MM.1S (cell line): Measurements from ENCODE around the gene PSORS1C2.

Experiments used
- DNase-seq: peaks from one replicate; pipeline ENCODE4 v3.0.0-alpha.2; 2015
- H2AFZ ChIP-seq: fragments of 300-600 bp; sonication (generic); 2 replicates; pipeline ENCODE4 v1.6.0; 2016; ENCODE audit warnings: antibody characterized with exemption, low read length
- H3F3A ChIP-seq: fragments of 300-600 bp; sonication (generic); 2 replicates; pipeline ENCODE4 v1.6.1; 2016; ENCODE audit warnings: mild to moderate bottlenecking, antibody characterized with exemption, low read length, moderate library complexity, mixed read lengths; ENCODE audit not compliant: insufficient read depth
- H3K27ac ChIP-seq: fragments of 300-600 bp; sonication (generic); 2 replicates; pipeline ENCODE4 v1.5.1; 2016; ENCODE audit warnings: mild to moderate bottlenecking, low read length
- H3K27me3 ChIP-seq: fragments of 300-600 bp; sonication (generic); replicated peaks from 2 replicates; pipeline ENCODE4 v1.6.0; 2016; ENCODE audit warnings: low read length; ENCODE audit not compliant: insufficient read depth
- H3K36me3 ChIP-seq: fragments of 300-600 bp; sonication (generic); replicated peaks from 2 replicates; pipeline ENCODE4 v1.6.1; 2016; ENCODE audit warnings: mild to moderate bottlenecking, low read length, mixed read lengths; ENCODE audit not compliant: insufficient read depth
- H3K4me1 ChIP-seq: fragments of 300-600 bp; sonication (generic); 2 replicates; pipeline ENCODE4 v1.6.1; 2016; ENCODE audit warnings: low read length, mixed read lengths
- H3K4me2 ChIP-seq: fragments of 300-600 bp; sonication (generic); 2 replicates; pipeline ENCODE4 v1.6.0; 2016; ENCODE audit warnings: low read depth, low read length
- H3K4me3 ChIP-seq: fragments of 300-600 bp; sonication (generic); 2 replicates; pipeline ENCODE4 v1.5.1; 2016; ENCODE audit warnings: low read length, mixed read lengths
- H3K79me2 ChIP-seq: fragments of 300-600 bp; sonication (generic); 2 replicates; pipeline ENCODE4 v1.6.1; 2016; ENCODE audit warnings: mixed run types, low read length, mixed read lengths
- H3K9ac ChIP-seq: fragments of 300-600 bp; sonication (generic); 2 replicates; pipeline ENCODE4 v1.6.1; 2016; ENCODE audit warnings: low read length, mixed read lengths
- H3K9me2 ChIP-seq: fragments of 300-600 bp; sonication (generic); replicated peaks from 2 replicates; pipeline ENCODE4 v1.6.1; 2016; ENCODE audit warnings: mild to moderate bottlenecking, low read length, mixed read lengths; ENCODE audit not compliant: insufficient read depth
- H3K9me3 ChIP-seq: fragments of 300-600 bp; sonication (generic); replicated peaks from 2 replicates; pipeline ENCODE4 v1.6.1; 2016; ENCODE audit warnings: mild to moderate bottlenecking, low read length, mixed read lengths; ENCODE audit not compliant: insufficient read depth
- H4K20me1 ChIP-seq: fragments of 300-600 bp; sonication (generic); 2 replicates; pipeline ENCODE4 v1.6.1; 2016; ENCODE audit warnings: mild to moderate bottlenecking, low read length, moderate library complexity, mixed read lengths; ENCODE audit not compliant: insufficient read depth
- EZH2 ChIP-seq: fragments of 300-600 bp; sonication (generic); optimal IDR thresholded peaks from 2 replicates; pipeline ENCODE3; 2017; ENCODE audit warnings: low read depth, mild to moderate bottlenecking, antibody characterized with exemption, low read length, mixed read lengths
- EZH2phosphoT487 ChIP-seq: fragments of 300-600 bp; sonication (generic); IDR thresholded peaks from 2 replicates; pipeline ENCODE4 v1.6.1; 2018; ENCODE audit warnings: antibody characterized with exemption, low read length
- TF ChIP-seq, protein P1 (sequence below): fragments of 300-600 bp; sonication (generic); IDR thresholded peaks from 2 replicates; pipeline ENCODE4 v1.5.1; 2016; ENCODE audit warnings: antibody characterized with exemption, low read length, mixed read lengths

The PSORS1C2 gene

GRCh38 chr6:31116661-31117385 lies 22.0 kb downstream of the PSORS1C2 start:
- Histone ChIP-seq H4K20me1 (no peaks in the 10 kb centered on the region), H3K9me2 (no peaks in the 10 kb centered on the region), H2AFZ (no peak overlapping the region), H3K27ac (no peak overlapping the region), H3K9me3 (no peaks in the 10 kb centered on the region), H3K27me3 (peaks cover 76% of the 10 kb centered on the region), H3K36me3 (no peaks in the 10 kb centered on the region), H3F3A (no peaks in the 10 kb centered on the region), H3K4me2 (no peak overlapping the region), H3K9ac (no peak overlapping the region), H3K4me3 (no peak overlapping the region), H3K79me2 (no peaks in the 10 kb centered on the region), H3K4me1 (no peaks in the 10 kb centered on the region)
- no peak for DNase-seq
- TF ChIP-seq EZH2phosphoT487: no peak
- TF ChIP-seq, protein P1, sequence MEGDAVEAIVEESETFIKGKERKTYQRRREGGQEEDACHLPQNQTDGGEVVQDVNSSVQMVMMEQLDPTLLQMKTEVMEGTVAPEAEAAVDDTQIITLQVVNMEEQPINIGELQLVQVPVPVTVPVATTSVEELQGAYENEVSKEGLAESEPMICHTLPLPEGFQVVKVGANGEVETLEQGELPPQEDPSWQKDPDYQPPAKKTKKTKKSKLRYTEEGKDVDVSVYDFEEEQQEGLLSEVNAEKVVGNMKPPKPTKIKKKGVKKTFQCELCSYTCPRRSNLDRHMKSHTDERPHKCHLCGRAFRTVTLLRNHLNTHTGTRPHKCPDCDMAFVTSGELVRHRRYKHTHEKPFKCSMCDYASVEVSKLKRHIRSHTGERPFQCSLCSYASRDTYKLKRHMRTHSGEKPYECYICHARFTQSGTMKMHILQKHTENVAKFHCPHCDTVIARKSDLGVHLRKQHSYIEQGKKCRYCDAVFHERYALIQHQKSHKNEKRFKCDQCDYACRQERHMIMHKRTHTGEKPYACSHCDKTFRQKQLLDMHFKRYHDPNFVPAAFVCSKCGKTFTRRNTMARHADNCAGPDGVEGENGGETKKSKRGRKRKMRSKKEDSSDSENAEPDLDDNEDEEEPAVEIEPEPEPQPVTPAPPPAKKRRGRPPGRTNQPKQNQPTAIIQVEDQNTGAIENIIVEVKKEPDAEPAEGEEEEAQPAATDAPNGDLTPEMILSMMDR: no peak
- no peak for TF ChIP-seq EZH2

- Histone ChIP-seq H2AFZ (no peak overlapping the region), H3K27me3 (peaks cover 76% of the 10 kb centered on the region), H3K4me2 (no peak overlapping the region), H4K20me1 (no peaks in the 10 kb centered on the region), H3K9ac (no peak overlapping the region), H3K9me2 (no peaks in the 10 kb centered on the region), H3F3A (no peaks in the 10 kb centered on the region), H3K79me2 (no peaks in the 10 kb centered on the region), H3K4me3 (no peak overlapping the region), H3K4me1 (no peaks in the 10 kb centered on the region), H3K36me3 (no peaks in the 10 kb centered on the region), H3K9me3 (no peaks in the 10 kb centered on the region), H3K27ac (no peak overlapping the region)
- TF ChIP-seq EZH2 (no peak), EZH2phosphoT487 (no peak)
- TF ChIP-seq, protein P1: no peak
- no peak for DNase-seq
Measured at GRCh38 chr6:31115941-31116560, 22.8 kb downstream of the PSORS1C2 start.

DNA sequence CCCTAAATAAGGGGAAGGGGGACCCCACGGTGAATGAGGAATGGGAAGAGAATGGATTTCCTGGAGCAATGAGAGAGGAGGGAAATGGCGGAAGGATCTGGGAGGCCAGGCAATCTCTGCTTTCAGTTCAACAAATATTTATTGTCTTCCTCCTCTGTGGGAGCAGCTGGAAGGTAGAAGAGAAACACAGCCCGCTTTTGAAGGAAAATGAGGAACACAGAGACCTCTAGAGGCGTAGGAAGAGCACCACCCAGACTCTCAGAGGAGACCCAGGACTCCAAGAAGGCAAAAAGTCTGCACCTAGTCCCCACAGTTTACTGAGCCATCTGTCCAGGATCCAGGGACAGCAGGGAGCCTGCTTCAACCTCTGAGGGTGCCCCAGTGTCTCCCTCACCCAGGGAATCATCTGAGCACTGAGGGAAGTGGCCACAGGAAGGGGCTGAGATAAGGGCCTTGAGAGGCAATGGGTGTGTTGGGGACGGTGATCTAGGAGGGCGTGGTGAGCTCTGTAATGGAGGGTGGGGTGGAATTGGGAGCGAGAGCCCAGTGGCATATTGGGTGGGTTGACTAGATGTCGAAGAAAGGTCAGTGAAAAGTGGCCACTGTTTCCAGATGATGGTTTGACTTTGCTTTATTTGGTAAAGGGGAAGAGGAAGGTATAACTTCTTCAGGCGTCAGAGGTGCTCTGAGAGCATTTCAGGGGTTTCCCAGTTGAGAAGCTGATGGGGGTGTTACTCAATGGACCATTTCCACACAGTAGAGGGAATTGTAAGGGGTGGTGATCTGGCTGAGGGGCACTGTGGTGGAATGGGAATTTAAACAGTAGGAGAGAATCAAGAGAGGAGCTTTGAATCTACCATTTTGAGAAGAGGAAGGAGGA lies 23.7 kb downstream of the PSORS1C2 start:
- no peak overlapping the region for H2AFZ ChIP-seq
- no peak overlapping the region for H3K27ac ChIP-seq
- H3K9me2 ChIP-seq: no peaks in the 10 kb centered on the region
- TF ChIP-seq EZH2phosphoT487 (no peak), EZH2 (no peak)
- TF ChIP-seq, protein P1: peak; percentile 11; the same call in 1 of the 2 replicates
- H3K27me3 ChIP-seq: peaks cover 84% of the 10 kb centered on the region
- H3K79me2 ChIP-seq: no peaks in the 10 kb centered on the region
- no peak overlapping the region for H3K9ac ChIP-seq
- H3K4me1 ChIP-seq: no peaks in the 10 kb centered on the region
- no peaks in the 10 kb centered on the region for H3K9me3 ChIP-seq
- no peaks in the 10 kb centered on the region for H3F3A ChIP-seq
- no peak overlapping the region for H3K4me2 ChIP-seq
- no peak for DNase-seq
- H4K20me1 ChIP-seq: no peaks in the 10 kb centered on the region
- H3K4me3 ChIP-seq: no peak overlapping the region
- H3K36me3 ChIP-seq: no peaks in the 10 kb centered on the region
